Left colon (tissue), 2 donors: ENCODE results near the gene COX7B2. TPM values are rescaled to one million over a fixed set of nuclear protein-coding genes. Genes with fewer than 3 reads are reported as not detected.

Experiments
- ATAC-seq: fragments of 200-7000 bp; cut with Tn5 transposase; one replicate; pipeline ENCODE4 v1.9.1; 2020; ENCODE audit warnings: mild to moderate bottlenecking, moderate library complexity
- DNase-seq, 2 donors: peaks; one replicate each; pipeline ENCODE4 v3.0.0-alpha.2; 2020
- intact Hi-C, 2 donors: fragments of 100-400 bp; cut with DNase I in 1 of 2; cut with micrococcal nuclease in 1 of 2; formaldehyde crosslinking; loops; one replicate each; pipeline versions ENCODE4 v1.11.2 to v1.14.0; 2022; cut with DNase I, micrococcal nuclease
- total RNA-seq, 2 donors: library from RNA; stranded (reverse); fragmentation: NEBNext Ultra II Directional; extraction: Animal tissue kit (Norgen Biotek cat#: 25700); gene quantifications; one replicate each; pipeline ENCODE4 v1.2.1, GENCODE V29; 2021
- donor health status: DM: no; HTN: no; CAD: no.
- donor health status: DM: yes; HTN: yes; CAD: no.

COX7B2 gene
- total RNA-seq, 2 donors from 2014 or later: not detected

DNA sequence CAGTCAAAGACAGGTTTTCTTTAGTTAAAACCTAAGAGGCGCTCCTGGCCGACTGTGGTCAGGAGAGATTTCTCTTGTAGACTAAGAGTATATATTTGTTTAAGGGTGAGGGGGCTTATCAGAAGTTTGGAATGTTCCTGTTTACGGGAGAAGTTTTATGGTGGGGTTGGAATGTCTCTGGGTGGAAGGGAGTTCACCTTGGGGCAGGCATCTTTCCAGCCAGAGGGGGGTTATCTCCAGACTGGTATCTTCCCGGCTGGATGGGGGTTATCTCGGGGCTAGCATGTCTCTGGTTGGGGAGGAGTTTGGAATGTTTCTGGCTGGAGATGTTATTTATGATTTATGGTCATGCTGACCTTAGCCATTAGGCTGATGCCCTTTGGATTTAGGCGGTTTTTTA lies 116.0 kb downstream of the COX7B2 start:
- DNase-seq (no peak), ATAC-seq (no peak)
- intact Hi-C loops: no loop called here

DNA sequence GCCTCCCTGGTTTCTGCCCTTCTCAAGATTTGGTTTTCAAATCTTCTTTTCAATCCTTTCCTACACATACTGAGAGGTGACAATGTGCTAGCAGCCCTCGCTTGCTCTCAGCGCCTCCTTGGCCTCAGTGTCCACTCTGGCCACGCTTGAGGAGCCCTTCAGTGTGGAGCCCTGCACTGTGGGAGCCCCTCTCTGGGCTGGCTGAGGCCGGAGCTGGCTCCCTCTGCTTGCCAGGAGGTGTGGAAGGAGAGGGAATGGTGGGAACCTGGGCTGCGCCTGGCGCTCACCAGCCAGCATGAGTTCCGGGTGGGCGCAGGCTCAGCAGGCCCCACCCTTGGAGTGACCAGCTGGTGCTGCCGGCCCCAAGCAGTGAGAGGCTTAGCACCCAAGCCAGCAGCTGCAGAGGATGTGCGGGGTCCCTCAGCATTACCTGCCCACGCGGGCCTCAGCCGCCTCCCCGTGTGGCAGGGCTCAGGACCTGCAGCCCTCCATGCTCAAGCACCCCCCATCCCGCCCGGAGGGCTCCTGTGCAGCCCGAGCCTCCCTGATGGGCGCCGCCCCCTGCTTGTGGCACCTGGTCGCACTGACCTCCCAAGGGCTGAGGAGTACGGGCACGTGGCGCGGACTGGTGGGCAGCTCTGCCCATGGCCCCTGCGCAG lies 127.5 kb downstream of the COX7B2 start:
- ATAC-seq: no peak
- intact Hi-C loops: no loop called here
- DNase-seq: no peak

DNA sequence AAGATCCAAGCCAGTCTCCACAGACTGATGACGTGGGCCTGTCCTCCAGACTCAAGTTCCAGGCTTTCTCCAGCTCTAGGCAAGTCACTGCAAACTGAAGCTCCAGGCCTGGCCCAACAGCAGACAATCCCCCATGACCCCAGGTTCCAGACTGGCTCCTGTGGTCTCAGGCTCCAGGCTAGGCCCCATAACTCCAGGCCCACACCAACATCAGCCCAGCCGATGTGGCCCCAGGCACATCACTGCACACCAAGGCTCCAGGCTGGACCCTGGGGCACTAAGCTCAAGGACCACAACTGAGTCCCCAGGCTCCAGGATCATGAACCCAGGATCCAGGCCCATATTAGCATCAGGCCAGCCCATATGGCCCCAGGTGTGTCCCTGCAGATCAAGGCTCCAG lies 143.6 kb downstream of the COX7B2 start:
- intact Hi-C loops: no loop called here
- DNase-seq (no peak), ATAC-seq (no peak)

DNA sequence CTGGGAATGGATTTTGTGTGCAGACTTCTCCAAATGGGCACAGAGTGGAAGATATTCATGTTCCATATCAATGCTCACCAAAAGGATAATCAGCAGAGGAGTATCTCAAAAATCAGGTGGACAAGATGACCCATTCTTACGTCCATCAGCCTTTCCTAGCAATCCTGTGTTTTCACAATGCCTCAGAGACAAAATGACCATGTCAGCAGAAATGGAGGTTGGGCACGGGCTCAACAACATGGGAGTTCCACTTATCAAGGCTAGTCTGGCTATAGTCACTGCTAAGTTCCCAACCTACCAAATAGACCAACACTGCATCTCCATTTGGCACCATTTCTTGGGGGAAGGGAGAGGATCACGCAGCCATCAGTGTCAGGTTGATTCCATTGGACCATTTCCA lies 179.0 kb downstream of the COX7B2 start:
- no peak for ATAC-seq
- intact Hi-C loops: no loop called here
- DNase-seq: no peak

DNA sequence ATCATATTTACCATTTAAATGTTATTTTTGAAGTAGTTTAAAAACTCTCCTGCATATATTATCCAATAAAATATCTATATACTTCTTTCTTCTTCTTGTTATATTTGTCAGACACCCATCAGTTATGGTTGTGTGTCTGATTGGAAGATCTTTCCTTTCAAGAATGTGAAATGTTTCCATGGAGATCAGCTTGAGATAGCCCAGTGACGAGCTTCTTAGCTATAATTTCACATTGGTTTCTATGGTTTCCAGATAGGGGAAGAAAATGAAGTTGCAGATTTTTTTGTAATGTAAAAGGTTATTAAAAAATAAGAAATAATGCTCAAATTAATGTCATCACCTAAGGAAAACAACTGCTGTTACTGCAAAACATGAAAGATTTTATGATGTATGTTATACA lies 189.0 kb downstream of the COX7B2 start:
- intact Hi-C loops: no loop called here
- DNase-seq (no peak), ATAC-seq (no peak)

DNA sequence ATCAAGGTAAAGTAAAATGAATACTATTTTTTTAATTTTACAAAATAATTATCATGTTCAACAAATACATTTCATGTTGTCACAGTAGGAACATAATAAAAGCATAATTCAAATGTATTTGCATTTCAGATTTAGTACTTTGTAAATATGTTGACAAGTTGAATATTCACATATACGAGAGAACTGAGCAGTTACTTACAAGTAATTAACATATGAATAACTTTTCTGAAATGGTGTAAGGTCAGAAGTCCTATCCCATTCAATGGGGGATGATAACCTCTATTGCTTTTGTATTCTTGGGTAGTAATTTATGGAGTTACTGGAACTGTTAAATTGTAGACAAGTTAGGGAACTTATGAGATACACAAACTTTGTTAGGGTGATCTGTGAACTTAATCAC lies 191.1 kb downstream of the COX7B2 start:
- ATAC-seq: no peak
- DNase-seq: no peak
- intact Hi-C loops: no loop called here

DNA sequence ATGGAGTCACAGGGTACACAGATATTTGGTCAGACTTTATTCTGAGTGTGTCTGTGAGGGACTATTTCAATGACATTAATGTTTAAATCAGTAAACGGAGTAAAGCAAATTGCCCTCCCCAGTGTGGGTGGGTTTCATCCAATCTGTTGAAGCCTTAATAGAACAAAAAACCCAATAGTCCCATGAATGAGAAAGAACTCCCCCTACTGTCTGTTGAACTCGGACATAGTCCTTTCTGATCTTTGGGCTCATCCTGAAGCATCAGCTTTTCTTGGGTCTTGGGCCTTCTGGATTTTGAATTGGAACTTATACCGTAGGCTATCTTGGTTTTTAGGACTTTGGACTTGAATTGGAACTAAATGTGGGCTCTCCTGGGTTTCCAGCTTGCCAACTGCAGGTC lies 193.6 kb downstream of the COX7B2 start:
- intact Hi-C loops: no loop called here
- ATAC-seq: no peak

DNA sequence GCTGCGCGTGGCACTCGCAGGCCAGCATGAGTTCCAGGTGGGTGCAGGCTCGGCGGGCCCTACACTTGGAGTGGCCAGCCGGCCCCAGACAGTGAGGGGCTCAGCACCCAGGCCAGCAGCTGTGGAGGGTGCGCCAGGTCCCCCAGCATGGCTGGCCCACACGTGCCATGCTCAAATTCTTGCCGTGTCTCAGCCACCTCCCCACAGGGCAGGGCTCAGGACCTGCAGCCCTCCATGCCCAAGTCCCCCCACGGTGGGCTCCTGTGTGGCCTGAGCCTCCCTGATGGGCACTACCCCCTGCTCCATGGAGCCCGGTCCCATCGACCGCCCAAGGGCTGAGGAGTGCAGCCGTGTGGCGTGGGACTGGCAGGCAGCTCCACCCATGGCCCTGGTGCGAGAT lies 210.2 kb downstream of the COX7B2 start:
- intact Hi-C loops: no loop called here
- DNase-seq (no peak), ATAC-seq (no peak)

More for the DNA sequence above, 193.6 kb downstream of the COX7B2 start:
- no peak for DNase-seq

Other genes starting within 250 kb of the COX7B2 start
- gene GABRA4, start 84.3 kb upstream of the COX7B2 start, total RNA-seq: under 1 TPM; 0.14 to 0.24 TPM
- under 1 TPM; 0.36 to 0.37 TPM for gene GABRB1, start 122.3 kb upstream of the COX7B2 start, total RNA-seq